OCI-LY7 (cell line): ENCODE results near the gene KCNJ2.

Experiments used
- CTCF ChIP-seq: fragments of 200-600 bp; sonication (generic); conservative IDR thresholded peaks from 2 replicates; pipeline ENCODE4 v1.5.1; 2014; ENCODE audit warnings: mild to moderate bottlenecking, antibody characterized with exemption, low read length, moderate library complexity, mixed read lengths
- EZH2phosphoT487 ChIP-seq: fragments of 200-600 bp; sonication (generic); IDR thresholded peaks from 2 replicates; pipeline ENCODE4 v1.6.1; 2018; ENCODE audit warnings: low read depth, borderline replicate concordance, mild to moderate bottlenecking, mixed run types, antibody characterized with exemption, low read length, moderate library complexity, mixed read lengths

GRCh38 chr17:70217571-70217970 lies 48.2 kb downstream of the KCNJ2 start:
- TF ChIP-seq CTCF (no peak), EZH2phosphoT487 (no peak)
